Measurements from ENCODE around the gene OOSP4A.

OOSP4A gene

GRCh38 chr11:59939482-59939881, 24.4 kb upstream of the OOSP4A start:
- H3K4me3 ChIP-seq (replicated peaks; ENCODE audit: insufficient read depth, low read length), result no peak overlapping the region
- no peaks in the 10 kb centered on the region for H3K27me3 ChIP-seq (ENCODE audit: insufficient read depth, poor library complexity, severe bottlenecking)
- H3K27ac ChIP-seq (replicated peaks), result no peak overlapping the region
- no peak for DNase-seq (ENCODE audit: low read depth in 1 of 2, low spot score in 1 of 2)
- TF ChIP-seq REST (IDR thresholded peaks at IDR 0.05; ENCODE audit: insufficient replicate concordance, low read depth) (no peak), POLR2AphosphoS5 (IDR thresholded peaks at IDR 0.05; ENCODE audit: low read depth) (no peak), SPI1 (IDR thresholded peaks at IDR 0.05; ENCODE audit: borderline replicate concordance, low read depth) (0 out of 2 replicates have a peak, but pooled peaks have one; percentile 14), CTCF (IDR thresholded peaks at IDR 0.05; ENCODE audit: insufficient read depth, low read length) (no peak), GABPA (IDR thresholded peaks at IDR 0.05; ENCODE audit: low read depth) (no peak)

GRCh38 chr11:59941091-59941490, 22.7 kb upstream of the OOSP4A start:
- Histone ChIP-seq H3K27ac (replicated peaks) (no peak overlapping the region), H3K27me3 (ENCODE audit: insufficient read depth, poor library complexity, severe bottlenecking) (no peaks in the 10 kb centered on the region), H3K4me3 (replicated peaks; ENCODE audit: insufficient read depth, low read length) (no peak overlapping the region)
- no peak for DNase-seq (ENCODE audit: low read depth in 1 of 2, low spot score in 1 of 2)
- no peak for TF ChIP-seq CTCF (IDR thresholded peaks at IDR 0.05; ENCODE audit: insufficient read depth, low read length)
- no peak for TF ChIP-seq POLR2AphosphoS5 (IDR thresholded peaks at IDR 0.05; ENCODE audit: low read depth)
- TF ChIP-seq SPI1 (IDR thresholded peaks at IDR 0.05; ENCODE audit: borderline replicate concordance, low read depth), result no peak
- no peak for TF ChIP-seq REST (IDR thresholded peaks at IDR 0.05; ENCODE audit: insufficient replicate concordance, low read depth)
- no peak for TF ChIP-seq GABPA (IDR thresholded peaks at IDR 0.05; ENCODE audit: low read depth)

- Histone ChIP-seq H3K27ac (replicated peaks) (no peak overlapping the region), H3K4me3 (replicated peaks; ENCODE audit: insufficient read depth, low read length) (no peak overlapping the region), H3K27me3 (ENCODE audit: insufficient read depth, poor library complexity, severe bottlenecking) (no peaks in the 10 kb centered on the region)
- DNase-seq (ENCODE audit: low read depth in 1 of 2, low spot score in 1 of 2), result no peak
- TF ChIP-seq POLR2AphosphoS5 (IDR thresholded peaks at IDR 0.05; ENCODE audit: low read depth) (no peak), CTCF (IDR thresholded peaks at IDR 0.05; ENCODE audit: insufficient read depth, low read length) (no peak), GABPA (IDR thresholded peaks at IDR 0.05; ENCODE audit: low read depth) (no peak), SPI1 (IDR thresholded peaks at IDR 0.05; ENCODE audit: borderline replicate concordance, low read depth) (no peak), REST (IDR thresholded peaks at IDR 0.05; ENCODE audit: insufficient replicate concordance, low read depth) (no peak)
Measured at GRCh38 chr11:59943997-59944714, 19.7 kb upstream of the OOSP4A start.

Measured in HL-60 (cell line).